ENCODE results near the gene KLHL29. TPM values are rescaled to one million over a fixed set of nuclear protein-coding genes. Genes with fewer than 3 reads are reported as not detected.

The KLHL29 gene
- total RNA-seq, 2 experiments from 2014 or later: 2.9 to 3.5 TPM

GRCh38 chr2:23693606-23693951 is 308.6 kb downstream of the KLHL29 start:
- Mint-ChIP-seq H3K27ac (no peak overlapping the region), H3K36me3 (ENCODE audit: low read depth) (no peaks in the 10 kb centered on the region), H3K4me3 (no peak overlapping the region), H3K9me3 (no peaks in the 10 kb centered on the region), H3K27me3 (no peaks in the 10 kb centered on the region), H3K4me1 (no peaks in the 10 kb centered on the region)
- CTCF ChIA-PET: no interaction called here
- POLR2A ChIA-PET: no interaction called here
- no peak for DNase-seq

DNA sequence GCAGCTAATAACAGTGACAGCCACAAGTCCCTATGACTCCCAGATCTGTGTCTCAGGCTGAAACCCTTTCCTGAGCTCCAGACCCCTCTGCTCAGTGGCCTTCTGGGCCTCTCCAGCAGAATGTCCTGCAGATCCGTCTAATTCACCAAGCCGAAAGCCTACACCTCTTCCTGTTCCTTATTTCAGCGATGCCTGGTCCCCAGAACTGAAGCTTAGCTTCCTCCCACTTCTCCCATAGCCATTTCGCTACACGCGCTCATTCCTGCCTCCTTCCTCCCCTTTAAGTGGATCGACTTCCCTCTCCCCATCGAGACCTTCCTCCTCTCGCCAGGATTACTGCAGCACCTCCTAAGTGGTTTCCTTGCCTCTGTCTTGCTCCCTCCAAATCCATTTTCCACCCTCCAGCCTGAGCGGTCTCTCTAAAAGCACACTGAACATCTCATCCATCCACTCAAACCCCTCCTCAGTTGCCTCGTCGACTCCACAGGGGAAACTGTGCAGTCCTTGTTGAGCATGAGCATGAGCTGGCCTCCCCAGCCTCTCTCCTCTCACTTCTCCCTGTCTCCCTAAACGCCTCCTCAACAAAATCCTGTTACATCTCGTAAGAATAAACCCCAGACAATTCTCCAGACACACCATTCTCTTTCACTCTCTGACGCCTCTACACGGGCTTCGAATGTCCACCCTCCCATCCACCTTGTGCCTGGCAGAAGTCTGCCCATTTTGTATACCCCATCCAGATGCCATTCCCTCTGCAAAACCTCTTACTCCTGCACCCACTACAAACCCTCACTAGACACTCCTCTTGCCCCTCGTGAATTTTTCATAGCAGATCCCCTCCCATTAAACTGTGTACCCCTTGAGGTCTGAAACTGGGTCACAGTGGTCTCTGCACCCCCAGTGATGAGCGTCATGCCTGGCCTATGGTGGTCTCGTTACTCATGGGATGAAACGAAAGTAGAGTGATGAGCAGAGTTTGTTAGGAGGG is 309.4 kb downstream of the KLHL29 start:
- ChIA-PET CTCF (no interaction called here), POLR2A (no interaction called here)
- no peak for DNase-seq
- H3K27ac Mint-ChIP-seq: no peak overlapping the region
- no peaks in the 10 kb centered on the region for H3K27me3 Mint-ChIP-seq
- no peaks in the 10 kb centered on the region for H3K36me3 Mint-ChIP-seq (ENCODE audit: low read depth)
- H3K9me3 Mint-ChIP-seq: no peaks in the 10 kb centered on the region
- no peak overlapping the region for H3K4me3 Mint-ChIP-seq
- no peaks in the 10 kb centered on the region for H3K4me1 Mint-ChIP-seq

- no peak overlapping the region for H3K27ac Mint-ChIP-seq
- no peaks in the 10 kb centered on the region for H3K27me3 Mint-ChIP-seq
- CTCF ChIA-PET: no interaction called here
- H3K9me3 Mint-ChIP-seq: no peaks in the 10 kb centered on the region
- no peak for DNase-seq
- POLR2A ChIA-PET: no interaction called here
- H3K4me1 Mint-ChIP-seq: no peaks in the 10 kb centered on the region
- no peak overlapping the region for H3K4me3 Mint-ChIP-seq
- H3K36me3 Mint-ChIP-seq (ENCODE audit: low read depth): no peaks in the 10 kb centered on the region
Measured at GRCh38 chr2:23695214-23695889, 310.4 kb downstream of the KLHL29 start.

DNA sequence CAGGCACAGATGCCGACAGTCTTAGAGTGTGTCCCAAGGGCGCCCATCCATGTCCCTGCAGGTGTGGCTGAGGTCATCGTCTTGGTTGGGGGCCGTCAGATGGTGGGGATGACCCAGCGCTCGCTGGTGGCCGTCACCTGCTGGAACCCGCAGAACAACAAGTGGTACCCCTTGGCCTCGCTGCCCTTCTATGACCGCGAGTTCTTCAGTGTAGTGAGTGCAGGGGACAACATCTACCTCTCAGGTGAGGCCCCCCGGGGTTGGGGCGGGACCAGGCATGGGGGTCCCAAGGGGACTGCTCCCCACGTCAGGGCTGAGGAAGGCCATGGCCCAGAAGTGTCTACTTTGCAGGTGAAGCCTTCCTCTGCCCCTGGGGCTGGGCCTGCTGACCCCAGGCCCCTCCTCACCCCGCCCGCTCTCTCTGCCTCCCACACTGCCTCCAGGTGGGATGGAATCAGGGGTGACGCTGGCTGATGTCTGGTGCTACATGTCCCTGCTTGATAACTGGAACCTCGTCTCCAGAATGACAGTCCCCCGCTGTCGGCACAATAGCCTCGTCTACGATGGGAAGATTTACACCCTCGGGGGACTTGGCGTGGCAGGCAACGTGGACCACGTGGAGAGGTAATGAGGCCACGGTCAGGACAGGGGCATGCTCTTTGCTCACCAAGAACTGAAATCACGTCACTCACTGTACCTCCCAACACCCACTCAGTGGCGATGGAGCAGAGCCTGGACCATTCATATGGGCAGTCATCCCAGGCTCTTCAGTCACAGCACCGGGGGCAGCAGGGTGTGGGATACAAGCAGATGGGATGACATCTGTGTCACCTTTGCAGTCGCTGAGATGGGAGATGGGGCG is 311.1 kb downstream of the KLHL29 start:
- DNase-seq: no peak
- CTCF ChIA-PET: no interaction called here
- H3K27me3 Mint-ChIP-seq: no peaks in the 10 kb centered on the region
- H3K36me3 Mint-ChIP-seq (ENCODE audit: low read depth): no peaks in the 10 kb centered on the region
- H3K4me1 Mint-ChIP-seq: no peaks in the 10 kb centered on the region
- H3K27ac Mint-ChIP-seq: no peak overlapping the region
- H3K9me3 Mint-ChIP-seq: no peaks in the 10 kb centered on the region
- POLR2A ChIA-PET: no interaction called here
- H3K4me3 Mint-ChIP-seq: no peak overlapping the region

- no peak overlapping the region for H3K4me3 Mint-ChIP-seq
- no peaks in the 10 kb centered on the region for H3K27me3 Mint-ChIP-seq
- DNase-seq: no peak
- H3K27ac Mint-ChIP-seq: no peak overlapping the region
- POLR2A ChIA-PET: no interaction called here
- no peaks in the 10 kb centered on the region for H3K9me3 Mint-ChIP-seq
- no peaks in the 10 kb centered on the region for H3K36me3 Mint-ChIP-seq (ENCODE audit: low read depth)
- no peaks in the 10 kb centered on the region for H3K4me1 Mint-ChIP-seq
- CTCF ChIA-PET: interaction anchor here (1.3 kb wide), 1 partner anchor 44 kb away, joined by 3 read pairs; no protein-coding TSS in a partner anchor
Measured at GRCh38 chr2:23696752-23697045, 311.7 kb downstream of the KLHL29 start.

DNA sequence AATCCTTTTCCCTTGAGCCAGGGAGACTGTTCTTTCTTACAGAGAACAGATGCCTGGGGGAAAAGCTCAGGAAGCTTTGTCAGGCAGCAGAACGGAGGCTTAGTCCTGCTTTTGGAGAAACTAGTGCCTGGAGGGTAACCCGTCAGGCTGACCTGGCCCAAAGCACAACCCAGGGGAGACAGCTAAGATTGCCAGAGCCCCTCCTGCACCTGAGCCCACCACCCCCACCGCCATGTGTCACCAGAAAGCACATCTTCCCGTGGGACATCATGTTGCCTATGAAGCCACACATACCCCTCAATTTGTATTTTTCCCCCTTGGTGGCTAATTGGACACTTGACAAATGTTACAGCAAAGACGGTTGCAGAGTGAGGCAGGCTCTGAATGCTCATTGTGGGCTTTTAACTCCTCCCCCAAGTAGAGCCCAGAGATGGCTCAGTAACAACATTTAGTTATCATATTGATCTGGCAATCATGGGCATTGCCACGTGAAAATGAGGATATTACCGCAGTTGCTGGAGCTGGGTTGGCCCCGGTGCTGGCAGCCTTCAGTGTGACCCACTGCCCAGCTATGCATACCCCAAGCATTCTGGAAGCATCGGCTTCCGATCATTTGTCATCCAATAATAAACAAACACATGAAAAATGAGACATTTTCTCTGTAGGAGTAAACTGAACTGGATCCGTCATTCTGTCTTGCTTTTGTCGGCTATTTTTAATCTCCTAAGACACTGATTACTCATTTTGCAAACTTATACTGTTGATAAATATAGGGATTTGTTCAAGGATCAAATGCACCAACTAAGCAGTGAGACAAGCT is 312.5 kb downstream of the KLHL29 start:
- Mint-ChIP-seq H3K9me3 (no peaks in the 10 kb centered on the region), H3K4me1 (no peaks in the 10 kb centered on the region), H3K27me3 (no peaks in the 10 kb centered on the region), H3K36me3 (ENCODE audit: low read depth) (no peaks in the 10 kb centered on the region), H3K27ac (no peak overlapping the region), H3K4me3 (no peak overlapping the region)
- ChIA-PET POLR2A (no interaction called here), CTCF (interaction anchor here (1.0 to 1.3 kb wide), 2 partner anchors 44 to 107 kb away, joined by 3 read pairs; no protein-coding TSS in a partner anchor)
- no peak for DNase-seq

DNA sequence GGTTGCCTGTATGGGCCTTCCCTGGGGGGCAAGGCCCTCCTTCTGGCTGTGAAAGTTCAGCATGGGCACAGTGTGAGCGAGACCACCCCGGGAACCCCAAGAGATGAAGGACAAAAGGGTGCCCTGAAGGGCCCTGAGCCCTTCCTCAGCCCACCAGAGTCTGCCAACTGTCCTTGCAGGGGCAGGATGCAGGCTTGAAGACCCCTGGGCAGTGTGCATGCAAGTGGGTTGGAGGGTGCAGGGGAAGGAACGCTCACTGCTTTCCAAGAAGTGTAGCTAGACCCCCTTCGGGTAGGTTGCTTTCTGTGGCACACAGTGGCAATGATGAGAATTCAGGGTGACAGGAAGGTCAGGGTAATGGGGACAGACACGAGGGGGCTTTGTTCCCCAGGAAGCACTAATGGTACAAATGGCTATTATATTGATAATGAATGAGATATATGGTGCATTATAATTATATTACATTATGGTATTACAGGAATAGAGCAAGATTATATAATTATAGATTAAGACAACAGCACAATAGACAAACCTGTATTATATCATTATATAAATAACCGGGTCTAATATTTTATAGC is 313.2 kb downstream of the KLHL29 start:
- POLR2A ChIA-PET: no interaction called here
- Mint-ChIP-seq H3K9me3 (no peaks in the 10 kb centered on the region), H3K27me3 (no peaks in the 10 kb centered on the region), H3K4me1 (no peaks in the 10 kb centered on the region), H3K36me3 (ENCODE audit: low read depth) (no peaks in the 10 kb centered on the region), H3K4me3 (no peak overlapping the region), H3K27ac (no peak overlapping the region)
- CTCF ChIA-PET: interaction anchor here (1.0 kb wide), 1 partner anchor 106 kb away, joined by 3 read pairs; no protein-coding TSS in a partner anchor
- no peak for DNase-seq

DNA sequence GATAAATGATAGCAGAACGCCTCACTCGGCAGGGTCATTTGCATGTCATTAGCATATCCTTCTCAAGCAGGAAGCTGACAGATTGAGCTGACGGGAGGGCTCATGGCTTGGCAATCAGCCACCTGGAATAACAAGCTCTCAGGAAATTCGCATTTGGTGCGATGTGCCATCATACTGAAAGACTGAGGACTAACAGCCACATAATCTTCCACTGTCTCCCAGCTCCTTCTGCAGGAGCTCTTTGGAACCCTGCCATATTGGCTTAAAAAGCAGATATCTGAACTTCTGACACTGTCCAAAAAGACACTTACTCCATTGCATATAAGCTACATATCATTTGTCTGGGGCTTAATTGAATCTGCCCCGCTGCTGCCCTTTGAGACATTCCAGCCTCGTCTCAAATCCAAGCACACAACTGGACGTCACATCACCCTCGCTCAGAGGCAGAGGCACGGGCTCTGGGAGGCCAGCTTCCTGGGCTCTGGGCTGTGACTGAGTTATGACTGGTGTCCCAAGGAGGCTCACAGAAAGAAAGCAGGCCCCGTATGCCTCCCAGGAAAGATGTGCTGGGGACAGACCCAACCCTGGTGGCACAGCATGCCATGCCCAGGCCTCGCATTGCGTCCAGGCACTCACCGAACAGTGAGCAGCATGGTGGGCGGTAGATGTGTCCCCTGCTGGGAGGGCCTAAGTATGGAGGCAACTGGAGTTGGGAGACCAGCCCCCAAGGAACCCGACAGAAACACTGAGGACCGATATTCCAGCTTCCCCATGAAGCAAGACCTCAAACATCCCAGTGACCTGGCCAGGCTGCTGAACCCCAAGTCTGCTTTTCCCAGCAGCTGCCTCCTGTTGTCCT is 314.0 kb downstream of the KLHL29 start:
- no peaks in the 10 kb centered on the region for H3K9me3 Mint-ChIP-seq
- POLR2A ChIA-PET: no interaction called here
- H3K4me3 Mint-ChIP-seq: no peak overlapping the region
- CTCF ChIA-PET: interaction anchor here (1.0 kb wide), 1 partner anchor 105 kb away, joined by 3 read pairs; no protein-coding TSS in a partner anchor
- H3K36me3 Mint-ChIP-seq (ENCODE audit: low read depth): no peaks in the 10 kb centered on the region
- DNase-seq: no peak
- no peaks in the 10 kb centered on the region for H3K4me1 Mint-ChIP-seq
- no peak overlapping the region for H3K27ac Mint-ChIP-seq
- no peaks in the 10 kb centered on the region for H3K27me3 Mint-ChIP-seq

GRCh38 chr2:23699580-23699925 is 314.6 kb downstream of the KLHL29 start:
- POLR2A ChIA-PET: no interaction called here
- Mint-ChIP-seq H3K9me3 (no peaks in the 10 kb centered on the region), H3K4me3 (no peak overlapping the region), H3K27ac (no peak overlapping the region), H3K27me3 (no peaks in the 10 kb centered on the region), H3K36me3 (ENCODE audit: low read depth) (no peaks in the 10 kb centered on the region), H3K4me1 (no peaks in the 10 kb centered on the region)
- CTCF ChIA-PET: no interaction called here
- DNase-seq: no peak

GRCh38 chr2:23700627-23701026 is 315.6 kb downstream of the KLHL29 start:
- CTCF ChIA-PET: no interaction called here

DNA sequence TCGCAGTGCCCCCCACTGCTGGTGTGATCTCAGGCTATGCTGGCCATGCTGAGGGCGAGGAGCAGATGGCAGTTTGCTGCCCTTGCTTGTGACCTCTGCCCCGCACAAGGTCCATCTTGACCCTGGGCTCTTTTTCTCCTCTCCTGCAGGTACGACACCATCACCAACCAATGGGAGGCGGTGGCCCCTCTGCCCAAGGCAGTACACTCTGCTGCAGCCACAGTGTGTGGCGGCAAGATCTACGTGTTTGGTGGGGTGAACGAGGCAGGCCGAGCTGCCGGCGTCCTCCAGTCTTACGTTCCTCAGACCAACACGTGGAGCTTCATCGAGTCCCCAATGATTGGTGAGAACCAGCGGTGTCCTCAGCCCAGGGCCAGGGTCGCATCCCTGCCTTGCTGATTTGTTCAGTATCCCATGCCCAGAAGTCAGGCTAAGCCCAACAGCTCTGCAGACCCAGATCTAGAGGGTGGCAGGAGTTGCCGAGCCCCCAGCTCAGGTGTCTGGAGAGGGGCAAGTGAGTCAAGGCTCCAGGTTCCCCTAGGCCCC is 318.1 kb downstream of the KLHL29 start:
- H3K36me3 Mint-ChIP-seq (ENCODE audit: low read depth): no peaks in the 10 kb centered on the region
- ChIA-PET CTCF (no interaction called here), POLR2A (no interaction called here)
- no peaks in the 10 kb centered on the region for H3K9me3 Mint-ChIP-seq
- no peak overlapping the region for H3K4me3 Mint-ChIP-seq
- no peaks in the 10 kb centered on the region for H3K27me3 Mint-ChIP-seq
- DNase-seq: no peak
- no peak overlapping the region for H3K27ac Mint-ChIP-seq
- H3K4me1 Mint-ChIP-seq: no peaks in the 10 kb centered on the region

More at GRCh38 chr2:23700627-23701026, 315.6 kb downstream of the KLHL29 start:
- H3K4me1 Mint-ChIP-seq: no peaks in the 10 kb centered on the region
- no peak overlapping the region for H3K27ac Mint-ChIP-seq
- no peaks in the 10 kb centered on the region for H3K36me3 Mint-ChIP-seq (ENCODE audit: low read depth)
- H3K4me3 Mint-ChIP-seq: no peak overlapping the region
- DNase-seq: no peak
- POLR2A ChIA-PET: no interaction called here
- H3K9me3 Mint-ChIP-seq: no peaks in the 10 kb centered on the region
- no peaks in the 10 kb centered on the region for H3K27me3 Mint-ChIP-seq
